GM12892 (cell line): Measurements from ENCODE around the gene TGFA.
"Not testable (repeated sequence)": the region's sequence is repeated elsewhere in the genome, so short reads cannot be mapped to it uniquely, and the experiment has no call there.

ENCODE experiments used
- DNase-seq: peaks from one replicate; pipeline ENCODE4 v3.0.0; 2011; ENCODE audit not compliant: insufficient read length
- FAIRE-seq: peaks from 2 replicates; lab custom pipeline; 2011; peaks lifted over from hg19 to GRCh38; lab: Jason Lieb, UNC
- POLR2A ChIP-seq: IDR thresholded peaks from 2 replicates; pipeline ENCODE4 v1.6.1; 2011; ENCODE audit warnings: low read depth, low read length, control low read depth
- POLR2AphosphoS5 ChIP-seq: IDR thresholded peaks from 2 replicates; pipeline ENCODE4 v1.6.1; 2011; ENCODE audit warnings: low read depth, low read length, control low read depth
- TAF1 ChIP-seq: IDR thresholded peaks from 2 replicates; pipeline ENCODE4 v1.6.1; 2011; ENCODE audit warnings: low read depth, mild to moderate bottlenecking, control low read depth, low read length, borderline replicate concordance

TGFA gene

GRCh38 chr2:70467831-70468779 is 85.5 kb downstream of the TGFA start:
- no peak for DNase-seq
- no peak for FAIRE-seq
- no peak for TF ChIP-seq TAF1
- TF ChIP-seq POLR2A: no peak
- no peak for TF ChIP-seq POLR2AphosphoS5

GRCh38 chr2:70467237-70467636 is 86.4 kb downstream of the TGFA start:
- no peak for TF ChIP-seq POLR2AphosphoS5
- TF ChIP-seq POLR2A: no peak
- TF ChIP-seq TAF1: no peak
- no peak for DNase-seq
- no peak for FAIRE-seq

GRCh38 chr2:70466647-70467046 is 87.0 kb downstream of the TGFA start:
- FAIRE-seq: not testable (repeated sequence)

GRCh38 chr2:70463997-70464396 is 89.6 kb downstream of the TGFA start:
- no peak for FAIRE-seq
- DNase-seq: no peak
- TF ChIP-seq POLR2A (no peak), POLR2AphosphoS5 (no peak), TAF1 (no peak)

More at GRCh38 chr2:70466647-70467046, 87.0 kb downstream of the TGFA start:
- not testable (repeated sequence) for DNase-seq

- no peak for TF ChIP-seq POLR2A
- TF ChIP-seq POLR2AphosphoS5: no peak
- no peak for TF ChIP-seq TAF1
- FAIRE-seq: no peak
- no peak for DNase-seq
Observed at GRCh38 chr2:70463581-70463980, 90.0 kb downstream of the TGFA start.

- DNase-seq: no peak
- TF ChIP-seq TAF1: no peak
- no peak for TF ChIP-seq POLR2AphosphoS5
- TF ChIP-seq POLR2A: no peak
- FAIRE-seq: no peak
Observed at GRCh38 chr2:70461981-70462876, 91.4 kb downstream of the TGFA start.

- FAIRE-seq (no peak), DNase-seq (no peak)
- TF ChIP-seq POLR2A (no peak), POLR2AphosphoS5 (no peak), TAF1 (no peak)
Observed at GRCh38 chr2:70461414-70461813, 92.2 kb downstream of the TGFA start.

- DNase-seq (no peak), FAIRE-seq (no peak)
- TF ChIP-seq POLR2A: no peak
- no peak for TF ChIP-seq TAF1
- no peak for TF ChIP-seq POLR2AphosphoS5
Observed at GRCh38 chr2:70460333-70460732, 93.3 kb downstream of the TGFA start.

- TF ChIP-seq POLR2A: no peak
- TF ChIP-seq POLR2AphosphoS5: no peak
- TF ChIP-seq TAF1: no peak
- FAIRE-seq: no peak
- DNase-seq: no peak
Observed at GRCh38 chr2:70458661-70459060, 95.0 kb downstream of the TGFA start.

- no peak for TF ChIP-seq TAF1
- no peak for TF ChIP-seq POLR2AphosphoS5
- TF ChIP-seq POLR2A: no peak
- no peak for DNase-seq
- no peak for FAIRE-seq
Observed at GRCh38 chr2:70456585-70457495, 96.8 kb downstream of the TGFA start.

- DNase-seq (no peak), FAIRE-seq (no peak)
- no peak for TF ChIP-seq POLR2A
- TF ChIP-seq POLR2AphosphoS5: no peak
- no peak for TF ChIP-seq TAF1
Observed at GRCh38 chr2:70454936-70455544, 98.6 kb downstream of the TGFA start.
